ENCODE measurements around the gene DRAP1. TPM values are rescaled to one million over a fixed set of nuclear protein-coding genes. Genes with fewer than 3 reads are reported as not detected.

Gene DRAP1
- total RNA-seq, 4 donors from 2014 or later: 34.4 to 85.0 (median 54.4) TPM

- TF ChIP-seq, protein P1, sequence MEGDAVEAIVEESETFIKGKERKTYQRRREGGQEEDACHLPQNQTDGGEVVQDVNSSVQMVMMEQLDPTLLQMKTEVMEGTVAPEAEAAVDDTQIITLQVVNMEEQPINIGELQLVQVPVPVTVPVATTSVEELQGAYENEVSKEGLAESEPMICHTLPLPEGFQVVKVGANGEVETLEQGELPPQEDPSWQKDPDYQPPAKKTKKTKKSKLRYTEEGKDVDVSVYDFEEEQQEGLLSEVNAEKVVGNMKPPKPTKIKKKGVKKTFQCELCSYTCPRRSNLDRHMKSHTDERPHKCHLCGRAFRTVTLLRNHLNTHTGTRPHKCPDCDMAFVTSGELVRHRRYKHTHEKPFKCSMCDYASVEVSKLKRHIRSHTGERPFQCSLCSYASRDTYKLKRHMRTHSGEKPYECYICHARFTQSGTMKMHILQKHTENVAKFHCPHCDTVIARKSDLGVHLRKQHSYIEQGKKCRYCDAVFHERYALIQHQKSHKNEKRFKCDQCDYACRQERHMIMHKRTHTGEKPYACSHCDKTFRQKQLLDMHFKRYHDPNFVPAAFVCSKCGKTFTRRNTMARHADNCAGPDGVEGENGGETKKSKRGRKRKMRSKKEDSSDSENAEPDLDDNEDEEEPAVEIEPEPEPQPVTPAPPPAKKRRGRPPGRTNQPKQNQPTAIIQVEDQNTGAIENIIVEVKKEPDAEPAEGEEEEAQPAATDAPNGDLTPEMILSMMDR (IDR thresholded peaks at IDR 0.05; ENCODE audit: low read depth): no peak
These were observed 1.2 kb downstream of the DRAP1 start for GRCh38 chr11:65920372-65920802.

GRCh38 chr11:65921033-65921555 is 1.9 kb downstream of the DRAP1 start:
- TF ChIP-seq, protein P1 (IDR thresholded peaks at IDR 0.05; ENCODE audit: low read depth): no peak

GRCh38 chr11:65921876-65922275 is 2.6 kb downstream of the DRAP1 start:
- TF ChIP-seq, protein P1 (IDR thresholded peaks at IDR 0.05; ENCODE audit: low read depth): no peak

GRCh38 chr11:65922565-65922964 is 3.3 kb downstream of the DRAP1 start:
- TF ChIP-seq, protein P1 (IDR thresholded peaks at IDR 0.05; ENCODE audit: low read depth): no peak

GRCh38 chr11:65925397-65925796 is 6.2 kb downstream of the DRAP1 start:
- TF ChIP-seq, protein P1 (IDR thresholded peaks at IDR 0.05; ENCODE audit: low read depth): no peak

DNA sequence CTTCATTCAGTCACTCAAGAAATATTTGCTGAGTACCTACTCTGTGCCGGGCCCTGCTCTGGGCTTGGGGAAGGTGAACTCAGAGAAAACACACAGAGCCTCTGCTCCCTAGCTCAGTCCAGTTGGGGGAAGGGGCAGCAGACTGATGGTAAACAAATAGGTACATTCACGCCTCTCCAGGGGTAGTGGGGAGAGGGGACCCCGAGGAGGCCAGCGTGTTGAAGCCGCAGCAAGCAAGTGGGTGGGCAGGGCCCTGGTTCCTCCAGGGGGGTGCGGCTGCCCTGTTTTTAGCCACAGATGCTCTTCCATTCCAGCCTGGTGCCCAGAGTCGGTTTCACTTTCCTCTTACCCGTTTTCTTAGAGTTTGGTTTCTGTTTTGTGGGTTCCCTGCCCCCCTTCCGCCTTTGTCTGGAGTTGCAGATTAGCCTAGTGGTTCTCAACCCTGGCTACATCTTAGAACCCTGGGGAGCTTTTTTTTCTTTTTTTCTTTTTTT is 8.7 kb downstream of the DRAP1 start:
- TF ChIP-seq, protein P1 (IDR thresholded peaks at IDR 0.05; ENCODE audit: low read depth): no peak

GRCh38 chr11:65928667-65929066 is 9.4 kb downstream of the DRAP1 start:
- TF ChIP-seq, protein P1 (IDR thresholded peaks at IDR 0.05; ENCODE audit: low read depth): no peak

All from subcutaneous adipose tissue (tissue), 4 donors.